Measurements from ENCODE around the gene TMEM222. TPM values are rescaled to one million over a fixed set of nuclear protein-coding genes. Genes with fewer than 3 reads are reported as not detected.

The TMEM222 gene
- polyA plus RNA-seq, 1 donor (not counting 4 experiments of a cell fraction or from before 2014, with no cell fraction given), result 23.7 TPM

GRCh38 chr1:27368869-27369582, 47.1 kb downstream of the TMEM222 start:
- peak overlapping the region; percentile 16 for H3K9ac ChIP-seq (ENCODE audit: control insufficient read depth, extremely low read depth, insufficient read depth, low read length)
- DNase-seq (ENCODE audit: low read depth, low spot score) (no peak), FAIRE-seq (peak; percentile 34)
- no peak overlapping the region for H3K4me3 ChIP-seq (ENCODE audit: control insufficient read depth in 2 of 3, extremely low read depth in 1 of 3, insufficient read depth in 2 of 3, low read depth in 1 of 3, low read length in 3 of 3)
- H3K27me3 ChIP-seq (ENCODE audit: control insufficient read depth, extremely low read depth, insufficient read depth, low read length), result no peaks in the 10 kb centered on the region
- TF ChIP-seq EZH2 (IDR thresholded peaks at IDR 0.05; ENCODE audit: low read length), result no peak
- TF ChIP-seq CTCF (optimal IDR thresholded peaks at IDR 0.05 in 1 of 3, IDR thresholded peaks at IDR 0.05 in 1 of 3, conservative IDR thresholded peaks at IDR 0.05 in 1 of 3; ENCODE audit: extremely low read depth in 1 of 3, insufficient read depth in 2 of 3, low read length in 3 of 3), result peak in 2 of 3 experiments; percentile 18 to 32
- peaks cover 0 to 8% of the 10 kb centered on the region in 2 experiments for H3K36me3 ChIP-seq (ENCODE audit: control insufficient read depth in 2 of 2, extremely low read depth in 1 of 2, insufficient read depth in 2 of 2, low read length in 2 of 2)
- peaks cover 35% of the 10 kb centered on the region for H3K4me1 ChIP-seq (ENCODE audit: control insufficient read depth, extremely low read depth, insufficient read depth, low read length)
- peak overlapping the region; percentile 7 for H3K4me2 ChIP-seq (ENCODE audit: control insufficient read depth, extremely low read depth, insufficient read depth, low read depth, low read length)
- dilution Hi-C loops (cut with MboI; ENCODE audit: extremely low pct_ligation_motif_present, low sequenced_read_pairs), result no loop called here
- peaks cover 12% of the 10 kb centered on the region for H3K79me2 ChIP-seq (ENCODE audit: control insufficient read depth, insufficient read depth, low read length)
- H3K27ac ChIP-seq (ENCODE audit: control insufficient read depth, insufficient read depth, low read length), result peak overlapping the region; percentile 15
- no peak overlapping the region for H2AFZ ChIP-seq (ENCODE audit: control insufficient read depth, low read length)
- H4K20me1 ChIP-seq (ENCODE audit: control insufficient read depth, extremely low read depth, insufficient read depth, low read length), result no peaks in the 10 kb centered on the region
- H3K9me1 ChIP-seq (ENCODE audit: control insufficient read depth, extremely low read depth, insufficient read depth, low read length), result no peaks in the 10 kb centered on the region
- H3K9me3 ChIP-seq (ENCODE audit: control insufficient read depth, low read depth, low read length), result no peaks in the 10 kb centered on the region

GRCh38 chr1:27372022-27372807, 50.3 kb downstream of the TMEM222 start:
- Histone ChIP-seq H3K9me3 (ENCODE audit: control insufficient read depth, low read depth, low read length) (no peaks in the 10 kb centered on the region), H3K27me3 (ENCODE audit: control insufficient read depth, extremely low read depth, insufficient read depth, low read length) (no peaks in the 10 kb centered on the region), H3K4me2 (ENCODE audit: control insufficient read depth, extremely low read depth, insufficient read depth, low read depth, low read length) (no peak overlapping the region), H3K9ac (ENCODE audit: control insufficient read depth, extremely low read depth, insufficient read depth, low read length) (no peak overlapping the region), H3K4me3 (ENCODE audit: control insufficient read depth in 2 of 3, extremely low read depth in 1 of 3, insufficient read depth in 2 of 3, low read depth in 1 of 3, low read length in 3 of 3) (no peak overlapping the region), H3K9me1 (ENCODE audit: control insufficient read depth, extremely low read depth, insufficient read depth, low read length) (no peaks in the 10 kb centered on the region), H3K36me3 (ENCODE audit: control insufficient read depth in 2 of 2, extremely low read depth in 1 of 2, insufficient read depth in 2 of 2, low read length in 2 of 2) (no peaks in the 10 kb centered on the region), H3K79me2 (ENCODE audit: control insufficient read depth, insufficient read depth, low read length) (no peaks in the 10 kb centered on the region), H3K27ac (ENCODE audit: control insufficient read depth, insufficient read depth, low read length) (no peak overlapping the region), H4K20me1 (ENCODE audit: control insufficient read depth, extremely low read depth, insufficient read depth, low read length) (no peaks in the 10 kb centered on the region), H3K4me1 (ENCODE audit: control insufficient read depth, extremely low read depth, insufficient read depth, low read length) (peaks cover 22% of the 10 kb centered on the region), H2AFZ (ENCODE audit: control insufficient read depth, low read length) (no peak overlapping the region)
- dilution Hi-C loops (cut with MboI; ENCODE audit: extremely low pct_ligation_motif_present, low sequenced_read_pairs), result no loop called here
- TF ChIP-seq CTCF (optimal IDR thresholded peaks at IDR 0.05 in 1 of 3, IDR thresholded peaks at IDR 0.05 in 1 of 3, conservative IDR thresholded peaks at IDR 0.05 in 1 of 3; ENCODE audit: extremely low read depth in 1 of 3, insufficient read depth in 2 of 3, low read length in 3 of 3), result peak in 1 of 3 experiments; percentile 32
- TF ChIP-seq EZH2 (IDR thresholded peaks at IDR 0.05; ENCODE audit: low read length), result no peak
- no peak for DNase-seq (ENCODE audit: low read depth, low spot score)
- FAIRE-seq, result no peak

Data from keratinocyte (primary cell).